KMS-11 (cell line): ENCODE measurements around the gene HDLBP.

ENCODE experiments used
- H2AFZ ChIP-seq: fragments of 200-600 bp; sonication (generic); 2 replicates; pipeline ENCODE4 v1.6.1; 2016; ENCODE audit warnings: antibody characterized with exemption, mixed run types, low read depth
- H3K27ac ChIP-seq: fragments of 200-600 bp; sonication (generic); 2 replicates; pipeline ENCODE4 v1.6.1; 2016; ENCODE audit warnings: mild to moderate bottlenecking, mixed run types
- H3K27me3 ChIP-seq: fragments of 200-600 bp; sonication (generic); 2 replicates; pipeline ENCODE4 v1.6.1; 2017; ENCODE audit warnings: mild to moderate bottlenecking, low read depth, mixed run types, moderate library complexity; ENCODE audit not compliant: insufficient read depth
- H3K36me3 ChIP-seq: fragments of 200-600 bp; sonication (generic); 2 replicates; pipeline ENCODE4 v1.6.1; 2017; ENCODE audit warnings: mild to moderate bottlenecking, mixed run types; ENCODE audit not compliant: insufficient read depth
- H3K4me1 ChIP-seq: fragments of 200-600 bp; sonication (generic); 2 replicates; pipeline ENCODE4 v1.6.1; 2016; ENCODE audit warnings: mild to moderate bottlenecking, low read depth, mixed run types; ENCODE audit not compliant: poor library complexity, severe bottlenecking
- H3K4me2 ChIP-seq: fragments of 200-600 bp; sonication (generic); 2 replicates; pipeline ENCODE4 v1.7.0; 2016; ENCODE audit warnings: mild to moderate bottlenecking, mixed run types
- H3K4me3 ChIP-seq: fragments of 200-600 bp; sonication (generic); IDR thresholded peaks from 2 replicates; pipeline ENCODE4 v1.6.1; 2017; ENCODE audit warnings: low read depth, low read length, mixed read lengths; ENCODE audit not compliant: insufficient read depth
- H3K79me2 ChIP-seq: fragments of 200-600 bp; sonication (generic); 2 replicates; pipeline ENCODE4 v1.6.1; 2016; ENCODE audit warnings: low read depth, mixed run types; ENCODE audit not compliant: insufficient read depth
- H3K9ac ChIP-seq: fragments of 200-600 bp; sonication (generic); 2 replicates; pipeline ENCODE4 v1.6.1; 2016; ENCODE audit warnings: mild to moderate bottlenecking, mixed run types
- H4K20me1 ChIP-seq: fragments of 200-600 bp; sonication (generic); 2 replicates; pipeline ENCODE4 v1.6.1; 2016; ENCODE audit warnings: mild to moderate bottlenecking, mixed run types; ENCODE audit not compliant: insufficient read depth
- TF ChIP-seq, protein P1 (sequence below): fragments of 200-600 bp; sonication (generic); conservative IDR thresholded peaks from 2 replicates; pipeline ENCODE4 v1.6.1; 2017; ENCODE audit warnings: low read depth, mild to moderate bottlenecking, antibody characterized with exemption, low read length, moderate library complexity, mixed read lengths

Gene HDLBP

DNA sequence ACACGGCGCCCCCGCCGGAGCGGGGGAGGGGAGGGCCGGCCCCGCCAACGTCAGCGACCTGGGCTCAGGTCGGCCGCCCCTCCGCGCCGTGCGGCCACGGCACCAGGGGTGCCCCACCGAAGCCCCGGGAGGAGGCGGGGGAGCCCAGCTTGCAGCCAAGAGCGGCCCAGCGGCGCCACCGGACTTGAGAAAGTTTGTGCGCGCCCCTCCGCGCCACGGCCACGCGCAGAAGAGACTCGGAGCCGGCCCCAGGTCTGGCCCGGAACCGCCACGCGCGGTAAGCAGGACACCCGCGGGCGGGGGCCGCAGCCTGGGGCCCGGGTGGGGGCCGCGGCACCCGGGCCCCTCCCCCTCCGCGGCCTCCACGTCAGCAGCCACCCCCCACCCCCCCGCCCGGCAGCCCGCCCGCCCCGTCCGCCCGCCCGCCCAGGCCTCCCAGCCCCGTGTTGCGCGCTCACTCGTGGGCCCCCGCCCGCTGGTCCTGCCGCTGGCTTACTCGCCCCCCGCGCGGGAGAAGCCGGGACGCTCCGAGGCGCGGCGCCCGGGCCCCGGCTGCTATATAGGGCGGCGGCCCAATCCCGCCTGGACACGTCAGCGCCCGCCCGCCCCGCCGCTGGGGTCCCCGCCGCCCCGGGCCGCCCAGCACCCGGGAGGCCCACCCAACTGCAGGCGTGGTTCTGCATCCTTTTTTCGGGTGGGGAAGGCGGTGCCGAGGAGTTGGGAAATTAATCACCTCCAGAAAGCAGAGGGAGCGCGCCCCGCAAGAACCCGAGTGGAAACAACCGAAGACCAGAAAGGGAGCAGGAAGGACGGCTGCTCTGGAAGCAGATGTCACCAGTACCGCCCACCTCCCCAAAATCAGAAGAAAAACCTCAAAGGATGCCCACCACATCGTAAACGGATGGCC is 42.9 kb downstream of the HDLBP start:
- Histone ChIP-seq H4K20me1 (no peaks in the 10 kb centered on the region), H3K9ac (peak overlapping the region; percentile 92), H3K4me2 (peak overlapping the region; percentile 44; the same call in 1 of the 2 replicates), H3K36me3 (0 out of 2 replicates have a peak, but pooled peaks cover 4% of the 10 kb centered on the region), H3K79me2 (peaks cover 83% of the 10 kb centered on the region), H3K4me3 (no peak overlapping the region), H3K27me3 (no peaks in the 10 kb centered on the region), H2AFZ (peak overlapping the region; percentile 56), H3K4me1 (peaks cover 29% of the 10 kb centered on the region), H3K27ac (peak overlapping the region; percentile 67)
- TF ChIP-seq, protein P1, sequence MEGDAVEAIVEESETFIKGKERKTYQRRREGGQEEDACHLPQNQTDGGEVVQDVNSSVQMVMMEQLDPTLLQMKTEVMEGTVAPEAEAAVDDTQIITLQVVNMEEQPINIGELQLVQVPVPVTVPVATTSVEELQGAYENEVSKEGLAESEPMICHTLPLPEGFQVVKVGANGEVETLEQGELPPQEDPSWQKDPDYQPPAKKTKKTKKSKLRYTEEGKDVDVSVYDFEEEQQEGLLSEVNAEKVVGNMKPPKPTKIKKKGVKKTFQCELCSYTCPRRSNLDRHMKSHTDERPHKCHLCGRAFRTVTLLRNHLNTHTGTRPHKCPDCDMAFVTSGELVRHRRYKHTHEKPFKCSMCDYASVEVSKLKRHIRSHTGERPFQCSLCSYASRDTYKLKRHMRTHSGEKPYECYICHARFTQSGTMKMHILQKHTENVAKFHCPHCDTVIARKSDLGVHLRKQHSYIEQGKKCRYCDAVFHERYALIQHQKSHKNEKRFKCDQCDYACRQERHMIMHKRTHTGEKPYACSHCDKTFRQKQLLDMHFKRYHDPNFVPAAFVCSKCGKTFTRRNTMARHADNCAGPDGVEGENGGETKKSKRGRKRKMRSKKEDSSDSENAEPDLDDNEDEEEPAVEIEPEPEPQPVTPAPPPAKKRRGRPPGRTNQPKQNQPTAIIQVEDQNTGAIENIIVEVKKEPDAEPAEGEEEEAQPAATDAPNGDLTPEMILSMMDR, result no peak

DNA sequence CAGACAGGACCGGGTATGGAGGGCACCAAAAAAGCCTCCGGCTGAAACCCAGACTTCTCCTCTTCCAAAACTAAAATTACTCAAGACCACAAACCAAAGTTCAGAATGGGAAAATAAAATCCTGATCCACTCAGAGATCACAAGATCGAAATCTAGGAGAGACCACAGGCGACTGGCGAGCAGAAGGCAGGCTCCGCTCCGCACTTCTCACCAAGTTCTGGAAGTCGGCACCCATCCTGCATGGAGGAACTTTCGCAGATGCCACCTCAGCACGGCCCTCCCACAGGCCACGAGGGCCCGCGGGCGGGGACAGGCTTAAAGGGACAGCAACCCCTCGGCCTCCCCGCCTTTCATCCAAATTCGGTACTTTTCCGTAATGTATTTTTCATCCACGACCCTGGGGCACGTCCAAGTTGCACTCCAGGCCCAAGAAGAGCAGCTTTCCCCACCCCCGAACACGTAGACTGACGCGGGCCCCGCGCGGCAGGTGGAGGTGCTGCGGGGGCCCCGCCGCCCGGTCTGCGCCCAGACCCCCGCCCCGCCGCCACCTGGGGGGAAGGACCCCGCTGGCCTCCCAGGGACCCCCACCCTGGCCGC is 43.7 kb downstream of the HDLBP start:
- Histone ChIP-seq H3K79me2 (peaks cover 80% of the 10 kb centered on the region), H3K4me3 (peak overlapping the region; percentile 31), H3K4me2 (peak overlapping the region; percentile 43), H2AFZ (peak overlapping the region; percentile 56), H3K27ac (peak overlapping the region; percentile 67), H3K36me3 (0 out of 2 replicates have a peak, but pooled peaks cover 8% of the 10 kb centered on the region), H3K4me1 (peaks cover 29% of the 10 kb centered on the region), H4K20me1 (no peaks in the 10 kb centered on the region; the same call in 1 of the 2 replicates), H3K27me3 (no peaks in the 10 kb centered on the region), H3K9ac (peak overlapping the region; percentile 92)
- TF ChIP-seq, protein P1, result no peak

DNA sequence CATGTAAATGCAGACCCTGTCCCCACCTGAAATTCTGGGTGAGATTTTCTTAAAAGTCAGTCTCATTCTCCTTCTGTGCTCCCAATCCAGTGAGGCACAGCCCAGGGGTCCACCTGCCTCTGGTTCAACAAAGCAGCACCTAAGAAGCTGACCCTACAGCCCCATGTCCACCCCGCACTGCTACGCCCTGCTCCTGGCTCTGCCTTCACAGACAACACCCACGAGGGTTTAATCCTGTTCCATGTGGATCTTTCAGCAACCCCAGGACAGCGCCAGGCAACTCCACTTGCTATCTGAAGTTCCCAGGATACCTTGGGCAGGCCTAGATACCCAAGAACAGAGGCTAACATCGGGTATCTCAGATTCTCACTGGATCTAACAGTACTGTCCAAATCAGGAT is 44.9 kb downstream of the HDLBP start:
- Histone ChIP-seq H3K79me2 (peaks cover 74% of the 10 kb centered on the region), H3K4me1 (peaks cover 29% of the 10 kb centered on the region), H3K36me3 (0 out of 2 replicates have a peak, but pooled peaks cover 8% of the 10 kb centered on the region), H3K4me2 (peak overlapping the region; percentile 43; the same call in 1 of the 2 replicates), H4K20me1 (no peaks in the 10 kb centered on the region; the same call in 1 of the 2 replicates), H3K27me3 (no peaks in the 10 kb centered on the region), H3K4me3 (no peak overlapping the region), H2AFZ (no peak overlapping the region), H3K27ac (no peak overlapping the region), H3K9ac (no peak overlapping the region)
- TF ChIP-seq, protein P1, result no peak

DNA sequence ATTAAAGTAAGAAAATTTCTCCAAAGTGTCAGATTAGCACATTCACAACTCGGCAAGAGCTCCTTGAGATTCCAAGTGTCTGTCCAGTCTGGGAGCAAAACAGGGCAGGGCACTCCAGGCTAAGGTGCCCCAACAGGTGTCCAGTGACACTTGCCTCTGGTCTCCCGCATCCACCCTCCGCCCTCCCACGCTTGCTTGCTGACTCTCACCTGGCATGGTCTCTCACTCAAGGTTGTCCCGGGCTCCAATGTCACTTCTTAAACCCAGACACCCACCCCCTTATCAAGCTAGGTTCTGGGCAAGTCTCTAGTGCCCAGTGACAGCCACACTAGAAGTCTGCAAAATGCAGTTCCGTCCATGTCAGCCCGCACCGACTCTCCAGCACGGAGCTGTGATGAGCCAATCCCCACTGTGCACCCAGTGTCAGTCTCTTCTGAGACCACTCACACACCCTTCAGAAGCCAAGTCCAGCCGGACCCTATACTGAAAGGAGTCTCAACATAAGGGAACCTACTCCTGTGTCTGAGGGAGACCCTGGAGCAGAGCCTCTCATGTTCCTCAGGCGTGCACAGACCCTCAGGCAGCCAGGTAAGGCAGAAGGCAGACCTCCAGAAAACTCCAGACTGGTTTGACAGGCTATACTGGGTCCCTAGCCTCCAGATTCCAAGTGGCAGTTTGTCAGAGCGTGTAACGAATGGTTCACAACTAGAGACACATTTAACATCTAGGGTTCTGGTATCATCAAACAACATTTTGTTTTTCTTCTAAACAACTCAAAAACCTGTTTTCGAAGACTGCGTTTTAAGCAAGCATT is 45.6 kb downstream of the HDLBP start:
- H3K4me3 ChIP-seq, result no peak overlapping the region
- H3K4me2 ChIP-seq, result peak overlapping the region; percentile 43; the same call in 1 of the 2 replicates
- H3K36me3 ChIP-seq, result 0 out of 2 replicates have a peak, but pooled peaks cover 8% of the 10 kb centered on the region
- no peak overlapping the region for H3K9ac ChIP-seq
- peaks cover 29% of the 10 kb centered on the region for H3K4me1 ChIP-seq
- no peaks in the 10 kb centered on the region for H3K27me3 ChIP-seq
- no peaks in the 10 kb centered on the region; the same call in 1 of the 2 replicates for H4K20me1 ChIP-seq
- TF ChIP-seq, protein P1, result no peak
- H3K27ac ChIP-seq, result no peak overlapping the region
- no peak overlapping the region for H2AFZ ChIP-seq
- H3K79me2 ChIP-seq, result peaks cover 76% of the 10 kb centered on the region
